Endodermal cell (in vitro differentiated cells): Measurements from ENCODE around the gene TBX18. TPM values are rescaled to one million over a fixed set of nuclear protein-coding genes. Genes with fewer than 3 reads are reported as not detected.

Experiments used
- DNase-seq: peaks from one replicate; pipeline ENCODE4 v3.0.0-alpha.2; 2017
- H3K27ac ChIP-seq: 2 replicates; pipeline ENCODE4 v1.5.1; 2013; ENCODE audit warnings: mild to moderate bottlenecking, low read depth, low read length, moderate library complexity
- H3K27me3 ChIP-seq: 2 replicates; pipeline ENCODE4 v1.6.1; 2013; ENCODE audit warnings: mild to moderate bottlenecking, low read length, moderate library complexity; ENCODE audit not compliant: insufficient read depth, control insufficient read depth, poor library complexity, severe bottlenecking
- H3K36me3 ChIP-seq: 2 replicates; pipeline ENCODE4 v1.7.0; 2013; ENCODE audit warnings: mild to moderate bottlenecking, low read length, moderate library complexity; ENCODE audit not compliant: control insufficient read depth, insufficient read depth
- H3K4me1 ChIP-seq: one replicate; pipeline ENCODE4 v1.7.0; 2013; ENCODE audit warnings: low read length; ENCODE audit not compliant: control insufficient read depth, insufficient read depth
- H3K4me3 ChIP-seq: 2 replicates; pipeline ENCODE4 v1.5.1; 2013; ENCODE audit warnings: mild to moderate bottlenecking, low read length, moderate library complexity
- H3K9ac ChIP-seq: 2 replicates; pipeline ENCODE4 v1.6.1; 2013; ENCODE audit warnings: mild to moderate bottlenecking, low read length, moderate library complexity; ENCODE audit not compliant: poor library complexity, severe bottlenecking; ENCODE audit errors: extremely low read depth
- H3K9me3 ChIP-seq: 2 replicates; pipeline ENCODE4 v1.6.1; 2013; ENCODE audit warnings: mild to moderate bottlenecking, low read length, moderate library complexity; ENCODE audit not compliant: control insufficient read depth
- H3K27ac Mint-ChIP-seq: 2 replicates; pipeline ENCODE4 v1.8.0; 2020; ENCODE audit warnings: mixed read lengths
- H3K27me3 Mint-ChIP-seq: 2 replicates; pipeline ENCODE4 v1.8.0; 2021; ENCODE audit warnings: mild to moderate bottlenecking, mixed read lengths; ENCODE audit not compliant: insufficient read depth
- H3K36me3 Mint-ChIP-seq: 2 replicates; pipeline ENCODE4 v1.8.0; 2020; ENCODE audit warnings: low read depth, mixed read lengths
- H3K4me1 Mint-ChIP-seq: 2 replicates; pipeline ENCODE4 v1.8.0; 2020; ENCODE audit warnings: mixed read lengths
- H3K4me3 Mint-ChIP-seq: 2 replicates; pipeline ENCODE4 v1.8.0; 2020; ENCODE audit warnings: mild to moderate bottlenecking, moderate library complexity, mixed read lengths
- H3K9me3 Mint-ChIP-seq: 2 replicates; pipeline ENCODE4 v1.8.0; 2020; ENCODE audit warnings: mild to moderate bottlenecking, mixed read lengths
- WGBS, 2 experiments: methylation state at CpG; one replicate each; pipeline versions ENCODE4 v1.1.5 to v1.1.7; 2013; ENCODE audit warnings: missing lambda C conversion rate in 2 of 2, mixed read lengths in 1 of 2; ENCODE audit not compliant: insufficient coverage in 1 of 2, insufficient read length in 1 of 2; 5-methylcytosine and 5-hydroxymethylcytosine counted together
- total RNA-seq, 2 donors: library from RNA; stranded (reverse); fragmentation: NEBNext Ultra II Directional in 1 of 2; extraction: Animal tissue kit (Norgen Biotek cat#: 25700) in 1 of 2; gene quantifications; 2 replicates in 1 of 2; 3 replicates in 1 of 2; pipeline ENCODE4 v1.2.1, GENCODE V29; 2021
- TF ChIP-seq, protein P1 (sequence below): fragments of 200-600 bp; sonication (generic); conservative IDR thresholded peaks from 2 replicates; pipeline ENCODE4 v1.5.0; 2021; ENCODE audit warnings: antibody characterized with exemption, mild to moderate bottlenecking

Gene TBX18
- total RNA-seq, 2 donors from 2014 or later: 1.3 to 2.3 TPM

DNA sequence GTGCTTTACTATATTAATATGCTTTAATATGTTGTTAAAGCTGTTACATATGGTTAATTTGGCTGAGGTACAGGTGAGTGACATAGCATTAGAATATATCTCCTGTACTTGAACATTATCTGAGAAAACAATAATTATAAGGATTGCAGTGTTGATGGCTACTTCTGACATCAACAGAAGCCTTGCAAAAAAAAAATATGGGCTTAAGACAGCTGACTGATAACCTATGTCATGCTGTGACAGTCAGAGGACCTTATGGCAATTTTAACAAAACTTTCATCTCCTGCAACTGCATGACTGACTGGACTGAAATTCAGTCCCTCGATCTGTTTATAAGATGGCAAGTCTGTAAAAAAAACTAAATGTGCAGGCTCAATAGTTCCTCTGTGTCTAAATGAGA lies 27.5 kb upstream of the TBX18 start:
- H3K4me1 Mint-ChIP-seq: no peaks in the 10 kb centered on the region
- Histone ChIP-seq H3K9ac (no peak overlapping the region), H3K4me1 (no peaks in the 10 kb centered on the region), H3K36me3 (no peaks in the 10 kb centered on the region), H3K9me3 (no peaks in the 10 kb centered on the region), H3K4me3 (no peak overlapping the region), H3K27me3 (no peaks in the 10 kb centered on the region), H3K27ac (no peak overlapping the region)
- peaks cover 8% of the 10 kb centered on the region for H3K9me3 Mint-ChIP-seq
- H3K27me3 Mint-ChIP-seq: no peaks in the 10 kb centered on the region
- no peaks in the 10 kb centered on the region for H3K36me3 Mint-ChIP-seq
- no peak for DNase-seq
- WGBS, 2 experiments: 94% methylated on average over 1 of the region's 1 CpG; no CpG with 5 or more reads in 1 of the 2 experiments
- H3K4me3 Mint-ChIP-seq: no peak overlapping the region
- TF ChIP-seq, protein P1, sequence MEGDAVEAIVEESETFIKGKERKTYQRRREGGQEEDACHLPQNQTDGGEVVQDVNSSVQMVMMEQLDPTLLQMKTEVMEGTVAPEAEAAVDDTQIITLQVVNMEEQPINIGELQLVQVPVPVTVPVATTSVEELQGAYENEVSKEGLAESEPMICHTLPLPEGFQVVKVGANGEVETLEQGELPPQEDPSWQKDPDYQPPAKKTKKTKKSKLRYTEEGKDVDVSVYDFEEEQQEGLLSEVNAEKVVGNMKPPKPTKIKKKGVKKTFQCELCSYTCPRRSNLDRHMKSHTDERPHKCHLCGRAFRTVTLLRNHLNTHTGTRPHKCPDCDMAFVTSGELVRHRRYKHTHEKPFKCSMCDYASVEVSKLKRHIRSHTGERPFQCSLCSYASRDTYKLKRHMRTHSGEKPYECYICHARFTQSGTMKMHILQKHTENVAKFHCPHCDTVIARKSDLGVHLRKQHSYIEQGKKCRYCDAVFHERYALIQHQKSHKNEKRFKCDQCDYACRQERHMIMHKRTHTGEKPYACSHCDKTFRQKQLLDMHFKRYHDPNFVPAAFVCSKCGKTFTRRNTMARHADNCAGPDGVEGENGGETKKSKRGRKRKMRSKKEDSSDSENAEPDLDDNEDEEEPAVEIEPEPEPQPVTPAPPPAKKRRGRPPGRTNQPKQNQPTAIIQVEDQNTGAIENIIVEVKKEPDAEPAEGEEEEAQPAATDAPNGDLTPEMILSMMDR: no peak
- H3K27ac Mint-ChIP-seq: no peak overlapping the region

DNA sequence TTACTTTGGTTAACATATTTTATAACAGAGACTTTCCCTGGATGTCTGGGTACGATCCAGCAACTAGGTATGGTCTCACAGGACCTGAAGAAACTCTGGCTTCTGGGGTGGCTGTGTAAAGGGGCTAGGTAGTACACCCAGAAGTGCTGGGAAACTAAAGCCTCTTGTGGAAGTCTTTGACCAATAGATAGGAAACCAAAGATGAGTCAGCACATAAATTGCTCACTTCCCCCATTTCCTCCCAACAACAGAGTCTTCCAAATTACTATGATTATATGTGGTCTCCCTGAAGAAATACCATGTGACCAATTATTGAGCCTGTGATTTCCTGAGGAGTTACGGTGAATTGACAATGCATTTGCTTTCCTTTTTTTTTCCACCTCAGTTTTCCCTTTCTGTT lies 26.8 kb upstream of the TBX18 start:
- H3K9me3 ChIP-seq: no peaks in the 10 kb centered on the region
- H3K4me3 ChIP-seq: no peak overlapping the region
- Mint-ChIP-seq H3K9me3 (peaks cover 1% of the 10 kb centered on the region), H3K27me3 (no peaks in the 10 kb centered on the region), H3K36me3 (no peaks in the 10 kb centered on the region), H3K27ac (no peak overlapping the region), H3K4me1 (no peaks in the 10 kb centered on the region), H3K4me3 (no peak overlapping the region)
- TF ChIP-seq, protein P1: no peak
- no peak overlapping the region for H3K27ac ChIP-seq
- no peaks in the 10 kb centered on the region for H3K36me3 ChIP-seq
- 87 to 94% methylated on average over 2 of the region's 2 CpGs for WGBS, 2 experiments
- no peak for DNase-seq
- H3K9ac ChIP-seq: no peak overlapping the region
- no peaks in the 10 kb centered on the region for H3K4me1 ChIP-seq
- H3K27me3 ChIP-seq: no peaks in the 10 kb centered on the region

DNA sequence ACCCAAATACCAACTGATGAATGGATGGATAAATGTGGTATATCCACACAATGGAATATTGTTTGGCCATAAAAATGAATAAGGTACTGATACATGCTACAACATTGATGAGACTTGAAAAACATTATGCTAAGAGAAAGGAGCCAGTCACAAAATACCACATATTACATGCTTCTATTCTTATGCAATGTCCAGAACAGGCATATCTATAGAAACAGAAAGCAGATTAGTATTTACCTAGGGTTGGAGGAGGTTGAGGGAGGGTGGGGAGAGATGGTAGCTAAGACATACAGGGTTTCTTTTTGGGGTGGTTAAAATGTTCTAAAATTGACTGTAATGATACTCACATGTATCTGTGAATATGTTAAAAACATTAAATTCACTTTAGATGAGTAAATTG lies 24.8 kb upstream of the TBX18 start:
- Mint-ChIP-seq H3K36me3 (no peaks in the 10 kb centered on the region), H3K27me3 (no peaks in the 10 kb centered on the region), H3K9me3 (no peaks in the 10 kb centered on the region), H3K4me1 (no peaks in the 10 kb centered on the region), H3K4me3 (no peak overlapping the region), H3K27ac (no peak overlapping the region)
- no peak overlapping the region for H3K27ac ChIP-seq
- TF ChIP-seq, protein P1: no peak
- H3K9me3 ChIP-seq: no peaks in the 10 kb centered on the region
- no peaks in the 10 kb centered on the region for H3K4me1 ChIP-seq
- no peak overlapping the region for H3K4me3 ChIP-seq
- no peaks in the 10 kb centered on the region for H3K36me3 ChIP-seq
- DNase-seq: no peak
- no peak overlapping the region for H3K9ac ChIP-seq
- peaks cover 8% of the 10 kb centered on the region for H3K27me3 ChIP-seq
